Chondrocyte (in vitro differentiated cells): ENCODE measurements around the gene CPNE7. TPM values are rescaled to one million over a fixed set of nuclear protein-coding genes. Genes with fewer than 3 reads are reported as not detected.
A peak's percentile ranks its signal among the peaks of the same experiment; 100 is the strongest.
"Not testable (repeated sequence)": the region's sequence is repeated elsewhere in the genome, so short reads cannot be mapped to it uniquely, and the experiment has no call there.

Experiments used
- DNase-seq: peaks from one replicate; pipeline ENCODE4 v3.0.0; 2021; ENCODE audit warnings: mixed read lengths, low spot score
- H3K27ac Mint-ChIP-seq: one replicate; pipeline ENCODE4 v1.8.0; 2021; ENCODE audit warnings: mild to moderate bottlenecking, moderate library complexity, mixed read lengths; ENCODE audit not compliant: unreplicated experiment
- H3K27me3 Mint-ChIP-seq: 2 replicates; pipeline ENCODE4 v1.8.0; 2021; ENCODE audit warnings: low read depth, mixed read lengths
- H3K36me3 Mint-ChIP-seq: 2 replicates; pipeline ENCODE4 v1.8.0; 2021; ENCODE audit warnings: low read depth, mixed read lengths
- H3K4me1 Mint-ChIP-seq: 2 replicates; pipeline ENCODE4 v1.8.0; 2021; ENCODE audit warnings: low read depth, mild to moderate bottlenecking, mixed read lengths
- H3K4me3 Mint-ChIP-seq: one replicate; pipeline ENCODE4 v1.8.0; 2021; ENCODE audit warnings: mild to moderate bottlenecking, moderate library complexity, mixed read lengths; ENCODE audit not compliant: unreplicated experiment
- H3K9me3 Mint-ChIP-seq: 2 replicates; pipeline ENCODE4 v1.8.0; 2021; ENCODE audit warnings: low read depth, mixed read lengths
- CTCF ChIP-seq: fragments of 200-600 bp; sonication (generic); IDR thresholded peaks from 2 replicates; pipeline ENCODE4 v1.5.0; 2021; ENCODE audit warnings: antibody characterized with exemption, mild to moderate bottlenecking, moderate library complexity
- total RNA-seq: library from RNA; stranded (reverse); gene quantifications from 3 replicates; pipeline ENCODE4 v1.2.1, GENCODE V29; 2021

Gene CPNE7
- total RNA-seq, 1 donor from 2014 or later, result 15.5 TPM

- Mint-ChIP-seq H3K9me3 (no peaks in the 10 kb centered on the region), H3K4me3 (no peak overlapping the region), H3K4me1 (peaks cover 5% of the 10 kb centered on the region), H3K36me3 (no peaks in the 10 kb centered on the region), H3K27me3 (no peaks in the 10 kb centered on the region), H3K27ac (no peak overlapping the region)
- TF ChIP-seq CTCF, result no peak
- DNase-seq, result no peak
Observed at GRCh38 chr16:89586853-89587252, 11.3 kb downstream of the CPNE7 start.

GRCh38 chr16:89587676-89588075, 12.1 kb downstream of the CPNE7 start:
- H3K4me1 Mint-ChIP-seq, H3K4me3 Mint-ChIP-seq, H3K9me3 Mint-ChIP-seq, DNase-seq, H3K27me3 Mint-ChIP-seq, H3K27ac Mint-ChIP-seq, H3K36me3 Mint-ChIP-seq: not testable (repeated sequence)

GRCh38 chr16:89588413-89589109, 13.0 kb downstream of the CPNE7 start:
- Mint-ChIP-seq H3K4me3 (no peak overlapping the region), H3K9me3 (no peaks in the 10 kb centered on the region), H3K27ac (no peak overlapping the region), H3K4me1 (peaks cover 5% of the 10 kb centered on the region), H3K36me3 (no peaks in the 10 kb centered on the region), H3K27me3 (no peaks in the 10 kb centered on the region)
- peak; percentile 90 for DNase-seq
- no peak for TF ChIP-seq CTCF

- no peaks in the 10 kb centered on the region for H3K36me3 Mint-ChIP-seq
- peak; percentile 77 for DNase-seq
- peaks cover 5% of the 10 kb centered on the region for H3K4me1 Mint-ChIP-seq
- no peak overlapping the region for H3K27ac Mint-ChIP-seq
- H3K27me3 Mint-ChIP-seq, result no peaks in the 10 kb centered on the region
- H3K9me3 Mint-ChIP-seq, result no peaks in the 10 kb centered on the region
- no peak overlapping the region for H3K4me3 Mint-ChIP-seq
- no peak for TF ChIP-seq CTCF
Observed at GRCh38 chr16:89589241-89589926, 13.8 kb downstream of the CPNE7 start.

GRCh38 chr16:89593841-89594240, 18.3 kb downstream of the CPNE7 start:
- no peak for TF ChIP-seq CTCF
- Mint-ChIP-seq H3K4me3 (no peak overlapping the region), H3K9me3 (no peaks in the 10 kb centered on the region), H3K4me1 (no peaks in the 10 kb centered on the region), H3K36me3 (no peaks in the 10 kb centered on the region), H3K27me3 (no peaks in the 10 kb centered on the region), H3K27ac (no peak overlapping the region)
- DNase-seq, result no peak
